ENCODE data around the gene ZDHHC13. TPM values are rescaled to one million over a fixed set of nuclear protein-coding genes. Genes with fewer than 3 reads are reported as not detected.

ZDHHC13 gene
- total RNA-seq: 28.5 and 63.6 TPM in 2 replicates

GRCh38 chr11:19116971-19117759, at the start of gene ZDHHC13:
TSS of gene ZDHHC13 (plus strand) at chr11:19117168. CDS start at chr11:19117250, 82 bp downstream.
- peak; percentile 78 for DNase-seq (ENCODE audit: low read depth)

- peak; percentile 70 for DNase-seq (ENCODE audit: low read depth)
Measured at GRCh38 chr11:19071255-19071654, 45.7 kb upstream of the ZDHHC13 start.

GRCh38 chr11:19072464-19072863, 44.5 kb upstream of the ZDHHC13 start:
- DNase-seq (ENCODE audit: low read depth): no peak

DNA sequence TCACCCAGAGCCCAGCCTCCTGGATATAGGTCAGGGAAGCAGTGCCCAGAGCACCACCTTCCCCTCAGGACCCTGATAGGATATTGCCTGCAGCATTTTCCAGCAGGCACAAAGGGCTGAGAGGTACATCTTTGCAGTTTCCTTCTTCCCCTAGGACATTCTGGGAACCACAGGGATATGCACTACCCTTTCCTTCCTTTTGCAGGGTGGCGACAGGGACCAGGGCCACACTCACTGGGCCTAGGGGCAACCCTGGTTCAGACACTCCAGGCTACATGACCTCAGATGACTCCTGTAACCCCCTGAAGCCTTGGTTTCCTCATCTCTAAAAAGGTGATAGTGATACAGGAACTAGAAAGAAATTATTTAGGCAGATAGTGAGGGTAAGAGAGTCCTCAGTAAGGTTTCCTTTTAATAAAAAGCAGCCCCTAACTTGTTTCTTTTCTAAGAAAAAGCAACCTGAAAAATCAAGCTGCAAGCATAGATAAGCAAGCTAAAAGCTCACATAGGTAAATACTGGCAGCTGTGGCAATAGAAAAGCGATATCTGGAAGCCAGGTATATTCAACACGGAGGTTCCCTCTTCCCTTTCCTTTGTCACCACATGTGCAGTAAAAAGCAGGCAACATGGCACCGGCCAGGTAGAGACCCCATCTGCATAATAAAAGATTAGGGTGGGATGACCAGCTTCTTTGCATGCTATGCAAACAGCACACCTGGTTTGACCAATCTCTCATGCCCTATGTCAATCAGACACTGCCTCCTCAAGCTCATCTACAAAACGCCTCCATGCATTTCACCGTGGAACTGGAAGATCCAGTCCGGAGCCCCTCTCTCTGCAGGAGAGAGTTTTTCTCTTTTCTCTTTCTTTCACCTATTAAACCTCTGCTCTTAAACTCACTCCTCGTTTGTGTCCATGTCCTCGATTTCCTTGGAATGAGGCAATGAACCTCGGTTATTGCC, 43.2 kb upstream of the ZDHHC13 start:
- DNase-seq (ENCODE audit: low read depth): no peak

DNA sequence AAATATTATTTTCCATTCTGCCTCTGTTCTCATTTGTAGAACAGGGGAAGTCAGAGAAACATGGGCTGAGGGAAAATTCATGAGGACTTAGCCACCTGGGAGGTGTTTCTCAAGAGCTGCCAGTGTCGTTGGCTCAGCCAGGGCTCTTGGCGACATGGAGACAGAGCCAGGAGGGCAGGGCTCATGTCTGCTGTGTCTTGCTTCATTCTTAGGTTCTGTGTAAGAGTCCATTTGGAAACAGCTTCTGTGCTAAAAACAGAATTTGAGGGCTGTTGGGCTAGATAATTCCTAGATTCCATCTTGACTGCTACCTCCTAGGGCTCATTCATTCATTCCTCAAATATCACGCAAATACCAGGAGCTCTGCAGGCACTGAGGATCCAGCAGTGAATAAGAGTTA, 41.3 kb upstream of the ZDHHC13 start:
- no peak for DNase-seq (ENCODE audit: low read depth)

DNA sequence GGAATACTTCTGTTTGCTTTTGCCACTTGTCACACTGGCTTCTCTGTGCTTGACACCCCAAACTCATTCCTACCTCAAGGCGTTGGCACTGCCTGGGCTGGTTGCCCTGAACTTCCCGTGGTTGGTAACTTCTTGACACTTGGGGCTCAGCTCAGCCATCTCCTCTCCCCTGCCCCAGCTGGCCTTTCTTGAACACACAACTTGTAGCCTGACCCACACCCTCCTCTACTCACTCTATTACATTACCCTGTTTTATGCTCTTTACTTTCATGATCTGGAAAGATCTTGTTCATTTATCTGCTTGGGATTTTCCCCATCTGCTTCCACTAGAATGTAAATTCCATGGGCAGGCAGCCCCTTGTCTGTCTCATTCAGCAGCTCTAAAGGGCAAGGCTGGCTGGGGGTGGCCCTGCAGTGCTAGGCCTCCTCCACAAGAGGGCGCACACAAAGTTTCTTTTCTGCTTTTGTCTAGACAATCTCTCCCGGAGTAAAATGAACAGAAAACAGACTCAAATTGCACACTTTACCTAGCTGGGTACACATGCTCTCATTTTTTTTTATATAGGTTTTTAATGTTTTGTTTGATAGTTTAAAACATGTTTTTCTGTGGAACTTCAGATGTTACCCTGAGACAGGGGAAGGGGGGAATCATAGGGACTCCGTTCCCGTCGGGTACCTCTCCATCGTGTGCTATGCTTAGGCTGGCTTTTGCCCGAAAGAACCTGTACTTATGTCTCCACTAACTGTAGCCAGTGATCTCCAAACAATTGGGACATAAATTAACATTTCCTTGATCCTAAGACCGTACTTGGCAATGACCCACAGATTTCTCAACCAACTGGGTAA, 40.0 kb upstream of the ZDHHC13 start:
- DNase-seq (ENCODE audit: low read depth): peak; percentile 16

GRCh38 chr11:19077965-19078364, 39.0 kb upstream of the ZDHHC13 start:
- no peak for DNase-seq (ENCODE audit: low read depth)

- DNase-seq (ENCODE audit: low read depth): peak; percentile 90
Measured at GRCh38 chr11:19079643-19080440, 37.1 kb upstream of the ZDHHC13 start.

DNA sequence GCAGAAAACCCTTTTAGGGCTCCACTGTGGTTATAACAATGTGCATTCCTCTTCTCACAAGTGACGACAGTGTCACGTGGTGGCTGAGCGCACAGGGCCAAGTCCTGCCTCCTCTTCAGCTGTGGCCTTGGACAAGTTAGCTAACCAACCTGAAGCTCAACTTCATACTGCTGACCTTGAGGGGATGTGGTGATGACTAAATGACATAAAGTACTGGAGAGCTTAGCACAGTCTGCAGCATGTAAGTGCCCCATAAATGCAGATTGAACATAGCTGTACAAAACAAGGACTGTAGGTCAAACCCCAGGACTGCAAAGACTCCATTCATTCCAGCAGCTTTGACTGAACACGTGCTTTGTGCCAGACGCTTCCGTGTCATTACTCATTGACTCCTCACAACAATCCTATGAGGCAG, 36.4 kb upstream of the ZDHHC13 start:
- DNase-seq (ENCODE audit: low read depth): peak; percentile 52

DNA sequence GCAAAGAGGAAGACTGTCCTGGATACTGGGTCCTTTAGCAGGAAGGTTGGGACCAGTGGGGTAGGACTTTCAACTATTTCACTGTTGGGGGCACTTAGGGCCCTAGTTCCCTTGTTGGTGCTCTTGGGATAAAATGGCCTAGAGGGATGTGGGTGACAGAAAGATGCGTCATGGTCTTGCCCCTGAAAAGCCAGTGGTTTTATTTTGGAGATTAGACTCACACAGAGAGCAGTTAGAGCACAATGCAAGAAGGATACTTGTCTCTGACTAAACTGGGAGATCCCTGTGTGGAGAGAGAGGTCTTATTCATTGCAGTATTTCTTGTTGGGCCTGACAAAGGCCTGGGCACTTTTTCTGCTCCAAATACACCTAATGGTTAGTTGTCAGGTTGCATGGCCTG, 33.8 kb upstream of the ZDHHC13 start:
- no peak for DNase-seq (ENCODE audit: low read depth)

DNA sequence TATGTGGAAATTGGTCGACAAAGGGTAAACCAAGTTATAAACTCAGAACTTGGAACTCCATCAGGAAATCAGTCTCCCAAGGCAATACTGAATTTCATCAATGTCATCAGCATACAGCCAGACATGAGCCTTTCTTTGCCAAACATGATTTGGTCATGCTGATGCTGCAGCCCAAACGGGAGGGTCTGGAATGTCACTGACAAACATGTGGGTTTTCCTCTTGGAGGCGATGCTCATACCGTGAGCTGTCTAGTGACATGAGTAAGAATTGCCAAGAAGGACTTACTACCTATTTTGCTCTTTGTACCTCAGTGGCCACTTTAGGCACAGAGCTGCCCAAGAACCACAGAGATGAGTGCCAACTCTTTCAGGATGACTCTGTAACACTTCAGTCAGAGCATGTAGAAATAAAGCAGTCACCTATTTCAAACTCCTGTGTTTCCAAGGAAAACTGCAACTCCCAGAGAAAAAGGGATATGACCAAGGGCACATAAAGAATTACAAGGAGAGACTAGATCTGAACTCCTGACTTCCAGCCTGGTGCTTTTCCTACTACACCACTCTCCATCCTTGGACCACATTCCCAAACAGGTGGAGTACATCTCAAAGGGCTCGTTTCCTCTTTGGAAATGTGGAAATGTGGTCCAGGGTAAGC, 32.2 kb upstream of the ZDHHC13 start:
- no peak for DNase-seq (ENCODE audit: low read depth)

GRCh38 chr11:19087658-19088057, 29.3 kb upstream of the ZDHHC13 start:
- peak; percentile 61 for DNase-seq (ENCODE audit: low read depth)

GRCh38 chr11:19088791-19089190, 28.2 kb upstream of the ZDHHC13 start:
- DNase-seq (ENCODE audit: low read depth): no peak

- peak; percentile 20 for DNase-seq (ENCODE audit: low read depth)
Measured at GRCh38 chr11:19089421-19089820, 27.5 kb upstream of the ZDHHC13 start.

- DNase-seq (ENCODE audit: low read depth): peak; percentile 43
Measured at GRCh38 chr11:19091366-19091765, 25.6 kb upstream of the ZDHHC13 start.

DNA sequence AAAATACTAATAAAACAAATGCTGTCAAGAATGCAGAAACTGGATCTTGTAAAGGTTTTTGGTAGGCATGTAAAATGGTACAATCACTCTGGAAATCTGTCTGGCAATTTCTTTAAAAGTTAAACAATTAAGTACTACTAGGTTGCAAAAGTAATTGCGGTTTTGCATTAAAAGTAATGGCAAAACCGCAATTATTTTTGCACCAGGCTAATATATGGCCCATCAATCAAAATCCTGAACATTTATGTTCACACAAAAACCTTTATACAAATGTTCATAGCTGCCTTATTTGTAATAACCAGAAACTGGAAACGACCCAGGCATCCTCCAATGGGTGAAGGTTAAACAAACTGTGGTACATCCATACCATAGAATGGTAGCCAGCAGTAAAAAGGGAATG, 24.6 kb upstream of the ZDHHC13 start:
- DNase-seq (ENCODE audit: low read depth): no peak

DNA sequence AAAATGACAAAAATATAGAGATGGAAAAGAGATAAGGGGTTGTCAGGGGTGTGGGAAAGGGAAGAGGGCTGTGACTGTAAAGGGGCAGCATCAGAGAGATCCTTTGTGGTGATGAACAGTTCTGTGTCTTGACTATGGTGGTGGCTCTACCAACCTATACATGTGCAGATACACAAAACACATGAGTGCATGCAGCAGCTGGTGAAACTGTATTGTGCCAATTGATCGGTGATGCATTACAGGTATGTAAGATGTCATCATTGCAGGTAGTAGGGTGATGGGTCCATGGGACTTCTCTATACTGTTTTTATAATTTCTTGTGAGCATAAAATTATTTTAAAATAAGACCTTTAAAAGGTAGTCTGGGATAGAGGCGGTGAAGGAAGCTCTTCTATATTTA, 24.1 kb upstream of the ZDHHC13 start:
- peak; percentile 22 for DNase-seq (ENCODE audit: low read depth)

DNA sequence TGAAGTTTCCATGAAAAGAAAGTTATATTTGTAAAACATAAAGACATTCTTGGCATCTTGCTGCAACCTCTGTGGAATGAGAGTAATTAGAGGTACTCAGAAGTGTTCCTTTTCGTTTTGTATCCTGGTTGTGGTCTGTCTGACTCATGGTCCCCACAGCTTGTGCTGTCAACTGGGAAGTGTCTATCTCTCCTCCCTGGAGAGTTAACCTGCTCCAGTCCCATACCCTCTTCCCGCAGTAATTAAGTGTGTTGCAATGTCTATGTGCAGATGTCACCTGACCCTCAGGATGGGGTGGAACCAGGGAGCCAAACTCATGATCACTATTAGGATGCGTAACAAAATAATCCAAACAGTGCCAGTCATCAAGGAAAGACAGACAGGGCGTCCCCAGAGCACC, 23.0 kb upstream of the ZDHHC13 start:
- DNase-seq (ENCODE audit: low read depth): peak; percentile 85

- no peak for DNase-seq (ENCODE audit: low read depth)
Measured at GRCh38 chr11:19094859-19095258, 22.1 kb upstream of the ZDHHC13 start.

DNA sequence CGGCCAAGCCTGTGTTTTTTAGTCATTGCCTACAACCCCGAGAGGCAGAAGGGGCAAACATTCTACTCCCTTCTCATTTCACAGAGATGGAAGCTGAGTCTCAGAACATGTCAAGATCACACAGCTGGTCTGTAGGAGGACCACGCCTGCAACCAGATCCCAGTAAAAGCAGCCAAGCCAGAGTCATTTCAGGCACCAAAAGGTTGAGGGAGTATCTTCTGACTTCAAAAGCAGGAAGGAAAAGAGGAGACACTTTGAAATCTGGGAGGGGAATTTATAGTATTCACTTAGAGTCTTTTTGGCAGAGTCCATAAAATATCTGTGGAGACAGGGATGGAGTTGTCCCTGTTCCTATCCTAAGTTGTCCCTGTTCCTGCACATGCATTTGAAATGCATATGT, 17.9 kb upstream of the ZDHHC13 start:
- DNase-seq (ENCODE audit: low read depth): no peak
